Astrocyte (in vitro differentiated cells and primary cell): ENCODE results near the gene DDX17.

Source experiments
- CTCF ChIP-seq: IDR thresholded peaks from 2 replicates; pipeline ENCODE4 v1.5.1; 2011; ENCODE audit warnings: low read depth, mild to moderate bottlenecking, inconsistent platforms, low read length, moderate library complexity; ENCODE audit not compliant: insufficient read depth
- EZH2 ChIP-seq: IDR thresholded peaks from 2 replicates; pipeline ENCODE4 v1.6.1; 2012; ENCODE audit warnings: mild to moderate bottlenecking, low read length, inconsistent platforms; ENCODE audit not compliant: insufficient read depth

GRCh38 chr22:38484244-38484643 is 21.9 kb downstream of the DDX17 start:
- no peak for TF ChIP-seq CTCF
- no peak for TF ChIP-seq EZH2
